ENCODE measurements around the gene ACADS. TPM values are rescaled to one million over a fixed set of nuclear protein-coding genes. Genes with fewer than 3 reads are reported as not detected.

The ACADS gene, protein sequence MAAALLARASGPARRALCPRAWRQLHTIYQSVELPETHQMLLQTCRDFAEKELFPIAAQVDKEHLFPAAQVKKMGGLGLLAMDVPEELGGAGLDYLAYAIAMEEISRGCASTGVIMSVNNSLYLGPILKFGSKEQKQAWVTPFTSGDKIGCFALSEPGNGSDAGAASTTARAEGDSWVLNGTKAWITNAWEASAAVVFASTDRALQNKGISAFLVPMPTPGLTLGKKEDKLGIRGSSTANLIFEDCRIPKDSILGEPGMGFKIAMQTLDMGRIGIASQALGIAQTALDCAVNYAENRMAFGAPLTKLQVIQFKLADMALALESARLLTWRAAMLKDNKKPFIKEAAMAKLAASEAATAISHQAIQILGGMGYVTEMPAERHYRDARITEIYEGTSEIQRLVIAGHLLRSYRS
- total RNA-seq (2021) (11.0 to 12.6 TPM (median 11.6 TPM) in 3 replicates), Bru-seq, nascent RNA (percentile 45 among the genes with signal in this experiment)
- long read RNA-seq, experiment 1, transcript ACADS-201 (10 exons, 1,950 nt), result major isoform, 31 of 40 reads
- long read RNA-seq, experiment 1, partial matches to known transcripts, result 0 of 40 reads
- long read RNA-seq, experiment 1, other reads (novel, unspliced or antisense), result 9 of 40 reads
- long read RNA-seq, experiment 2, transcript ACADS-201 (10 exons, 1,950 nt), result major isoform, 8 of 18 reads
- long read RNA-seq, experiment 2, partial matches to known transcripts, result 5 of 18 reads
- long read RNA-seq, experiment 2, other reads (novel, unspliced or antisense), result 5 of 18 reads
- long read RNA-seq, experiment 3, transcript ACADS-201 (10 exons, 1,950 nt), result major isoform, 6 of 8 reads
- long read RNA-seq, experiment 3, partial matches to known transcripts, result 0 of 8 reads
- long read RNA-seq, experiment 3, other reads (novel, unspliced or antisense), result 2 of 8 reads

DNA sequence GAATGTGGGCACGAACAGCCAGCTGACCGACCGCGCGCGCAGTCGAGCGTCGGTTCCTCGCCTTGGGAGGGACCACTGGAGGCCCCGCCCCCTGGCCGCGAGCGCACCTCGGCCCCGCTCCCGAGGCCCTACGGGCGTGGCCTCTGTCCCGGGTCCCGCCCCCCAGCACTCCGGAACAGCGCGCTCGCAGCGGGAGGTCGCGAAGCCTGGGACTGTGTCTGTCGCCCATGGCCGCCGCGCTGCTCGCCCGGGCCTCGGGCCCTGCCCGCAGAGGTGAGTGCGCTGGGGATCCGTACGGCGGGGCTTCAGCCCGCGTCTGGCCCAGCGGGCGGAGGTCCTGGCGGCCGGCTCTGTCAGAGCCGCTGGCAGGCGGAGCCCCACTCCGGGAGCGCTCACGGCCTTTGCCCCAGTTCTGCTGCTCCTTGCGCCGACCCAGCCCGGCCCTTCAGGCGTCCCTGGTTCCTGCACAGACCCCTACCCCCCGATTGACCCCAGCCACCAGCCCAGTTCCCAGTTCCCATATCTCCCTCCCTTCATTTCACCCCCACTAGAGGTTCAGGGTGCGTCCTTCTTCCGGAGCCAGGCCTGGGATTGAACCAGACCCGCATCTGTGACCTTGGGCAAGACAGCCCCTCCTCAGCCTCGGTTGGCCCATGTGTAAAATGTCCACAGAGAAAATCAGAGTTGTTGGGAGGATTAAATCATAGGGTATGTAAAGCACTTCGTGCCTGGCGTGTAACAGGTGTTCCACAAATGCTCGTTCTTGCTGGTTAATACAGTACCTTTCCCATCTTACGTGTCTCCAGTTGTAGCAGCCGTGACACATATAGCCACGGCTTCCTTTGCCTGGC is at the start of gene ACADS:
ACADS (plus strand) TSS at position 168 of the 851 bp plus-strand sequence; CDS start at position 228, 60 bp downstream.
- Mint-ChIP-seq H3K4me1 (peaks cover 13% of the 10 kb centered on the region), H3K4me3 (peak within 1 kb of the TSS; percentile 86), H3K27me3 (ENCODE audit: low read depth) (peaks cover 4% of the 10 kb centered on the region; the same call in 1 of the 2 replicates), H3K36me3 (peaks cover 38% of the 10 kb centered on the region), H3K9me3 (no peaks in the 10 kb centered on the region), H3K27ac (peak within 1 kb of the TSS; percentile 46; the same call in 1 of the 2 replicates)
- TF ChIP-seq, protein P1, sequence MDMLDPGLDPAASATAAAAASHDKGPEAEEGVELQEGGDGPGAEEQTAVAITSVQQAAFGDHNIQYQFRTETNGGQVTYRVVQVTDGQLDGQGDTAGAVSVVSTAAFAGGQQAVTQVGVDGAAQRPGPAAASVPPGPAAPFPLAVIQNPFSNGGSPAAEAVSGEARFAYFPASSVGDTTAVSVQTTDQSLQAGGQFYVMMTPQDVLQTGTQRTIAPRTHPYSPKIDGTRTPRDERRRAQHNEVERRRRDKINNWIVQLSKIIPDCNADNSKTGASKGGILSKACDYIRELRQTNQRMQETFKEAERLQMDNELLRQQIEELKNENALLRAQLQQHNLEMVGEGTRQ (CRISPR knock-in tag; IDR thresholded peaks at IDR 0.05), result no peak
- TF ChIP-seq SP1 (CRISPR knock-in tag; conservative IDR thresholded peaks at IDR 0.05), result peak; percentile 87
- TF ChIP-seq MYBL2 (CRISPR knock-in tag; IDR thresholded peaks at IDR 0.05), result 0 out of 2 replicates have a peak, but pooled peaks have one; percentile 49
- TF ChIP-seq, protein P2, sequence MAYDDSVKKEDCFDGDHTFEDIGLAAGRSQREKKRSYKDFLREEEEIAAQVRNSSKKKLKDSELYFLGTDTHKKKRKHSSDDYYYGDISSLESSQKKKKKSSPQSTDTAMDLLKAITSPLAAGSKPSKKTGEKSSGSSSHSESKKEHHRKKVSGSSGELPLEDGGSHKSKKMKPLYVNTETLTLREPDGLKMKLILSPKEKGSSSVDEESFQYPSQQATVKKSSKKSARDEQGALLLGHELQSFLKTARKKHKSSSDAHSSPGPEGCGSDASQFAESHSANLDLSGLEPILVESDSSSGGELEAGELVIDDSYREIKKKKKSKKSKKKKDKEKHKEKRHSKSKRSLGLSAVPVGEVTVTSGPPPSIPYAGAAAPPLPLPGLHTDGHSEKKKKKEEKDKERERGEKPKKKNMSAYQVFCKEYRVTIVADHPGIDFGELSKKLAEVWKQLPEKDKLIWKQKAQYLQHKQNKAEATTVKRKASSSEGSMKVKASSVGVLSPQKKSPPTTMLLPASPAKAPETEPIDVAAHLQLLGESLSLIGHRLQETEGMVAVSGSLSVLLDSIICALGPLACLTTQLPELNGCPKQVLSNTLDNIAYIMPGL (CRISPR knock-in tag; IDR thresholded peaks at IDR 0.05), result peak; percentile 49; the same call in 1 of the 2 replicates
- peak; percentile 62; the same call in 1 of the 2 replicates for TF ChIP-seq RELA (CRISPR knock-in tag; IDR thresholded peaks at IDR 0.05; ENCODE audit: borderline replicate concordance)
- peak; percentile 75 for TF ChIP-seq FOXP1 (CRISPR knock-in tag; IDR thresholded peaks at IDR 0.05; ENCODE audit: borderline replicate concordance)
- TF ChIP-seq, protein P3, sequence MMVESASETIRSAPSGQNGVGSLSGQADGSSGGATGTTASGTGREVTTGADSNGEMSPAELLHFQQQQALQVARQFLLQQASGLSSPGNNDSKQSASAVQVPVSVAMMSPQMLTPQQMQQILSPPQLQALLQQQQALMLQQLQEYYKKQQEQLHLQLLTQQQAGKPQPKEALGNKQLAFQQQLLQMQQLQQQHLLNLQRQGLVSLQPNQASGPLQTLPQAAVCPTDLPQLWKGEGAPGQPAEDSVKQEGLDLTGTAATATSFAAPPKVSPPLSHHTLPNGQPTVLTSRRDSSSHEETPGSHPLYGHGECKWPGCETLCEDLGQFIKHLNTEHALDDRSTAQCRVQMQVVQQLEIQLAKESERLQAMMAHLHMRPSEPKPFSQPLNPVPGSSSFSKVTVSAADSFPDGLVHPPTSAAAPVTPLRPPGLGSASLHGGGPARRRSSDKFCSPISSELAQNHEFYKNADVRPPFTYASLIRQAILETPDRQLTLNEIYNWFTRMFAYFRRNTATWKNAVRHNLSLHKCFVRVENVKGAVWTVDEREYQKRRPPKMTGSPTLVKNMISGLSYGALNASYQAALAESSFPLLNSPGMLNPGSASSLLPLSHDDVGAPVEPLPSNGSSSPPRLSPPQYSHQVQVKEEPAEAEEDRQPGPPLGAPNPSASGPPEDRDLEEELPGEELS (CRISPR knock-in tag; IDR thresholded peaks at IDR 0.05), result peak; percentile 67; the same call in 1 of the 2 replicates
- TF ChIP-seq TEAD1 (CRISPR knock-in tag; IDR thresholded peaks at IDR 0.05), result peak; percentile 71
- TF ChIP-seq ZNF219 (CRISPR knock-in tag; IDR thresholded peaks at IDR 0.05; ENCODE audit: borderline replicate concordance), result no peak
- TF ChIP-seq, protein P4, sequence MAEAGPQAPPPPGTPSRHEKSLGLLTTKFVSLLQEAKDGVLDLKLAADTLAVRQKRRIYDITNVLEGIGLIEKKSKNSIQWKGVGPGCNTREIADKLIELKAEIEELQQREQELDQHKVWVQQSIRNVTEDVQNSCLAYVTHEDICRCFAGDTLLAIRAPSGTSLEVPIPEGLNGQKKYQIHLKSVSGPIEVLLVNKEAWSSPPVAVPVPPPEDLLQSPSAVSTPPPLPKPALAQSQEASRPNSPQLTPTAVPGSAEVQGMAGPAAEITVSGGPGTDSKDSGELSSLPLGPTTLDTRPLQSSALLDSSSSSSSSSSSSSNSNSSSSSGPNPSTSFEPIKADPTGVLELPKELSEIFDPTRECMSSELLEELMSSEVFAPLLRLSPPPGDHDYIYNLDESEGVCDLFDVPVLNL (CRISPR knock-in tag; IDR thresholded peaks at IDR 0.05; ENCODE audit: borderline replicate concordance, low read depth), result no peak
- TF ChIP-seq, protein P5, sequence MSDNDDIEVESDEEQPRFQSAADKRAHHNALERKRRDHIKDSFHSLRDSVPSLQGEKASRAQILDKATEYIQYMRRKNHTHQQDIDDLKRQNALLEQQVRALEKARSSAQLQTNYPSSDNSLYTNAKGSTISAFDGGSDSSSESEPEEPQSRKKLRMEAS (CRISPR knock-in tag; IDR thresholded peaks at IDR 0.05), result peak; percentile 74
- 0 out of 2 replicates have a peak, but pooled peaks have one; percentile 32 for TF ChIP-seq ZNF121 (CRISPR knock-in tag; IDR thresholded peaks at IDR 0.05)
- TF ChIP-seq, protein P6, sequence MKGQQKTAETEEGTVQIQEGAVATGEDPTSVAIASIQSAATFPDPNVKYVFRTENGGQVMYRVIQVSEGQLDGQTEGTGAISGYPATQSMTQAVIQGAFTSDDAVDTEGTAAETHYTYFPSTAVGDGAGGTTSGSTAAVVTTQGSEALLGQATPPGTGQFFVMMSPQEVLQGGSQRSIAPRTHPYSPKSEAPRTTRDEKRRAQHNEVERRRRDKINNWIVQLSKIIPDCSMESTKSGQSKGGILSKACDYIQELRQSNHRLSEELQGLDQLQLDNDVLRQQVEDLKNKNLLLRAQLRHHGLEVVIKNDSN (CRISPR knock-in tag; IDR thresholded peaks at IDR 0.05), result peak; percentile 47; the same call in 1 of the 2 replicates
- TF ChIP-seq, protein P7, sequence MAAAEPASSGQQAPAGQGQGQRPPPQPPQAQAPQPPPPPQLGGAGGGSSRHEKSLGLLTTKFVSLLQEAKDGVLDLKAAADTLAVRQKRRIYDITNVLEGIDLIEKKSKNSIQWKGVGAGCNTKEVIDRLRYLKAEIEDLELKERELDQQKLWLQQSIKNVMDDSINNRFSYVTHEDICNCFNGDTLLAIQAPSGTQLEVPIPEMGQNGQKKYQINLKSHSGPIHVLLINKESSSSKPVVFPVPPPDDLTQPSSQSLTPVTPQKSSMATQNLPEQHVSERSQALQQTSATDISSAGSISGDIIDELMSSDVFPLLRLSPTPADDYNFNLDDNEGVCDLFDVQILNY (CRISPR knock-in tag; IDR thresholded peaks at IDR 0.05), result peak; percentile 82; the same call in 1 of the 2 replicates
- ChIA-PET POLR2A (no interaction called here), CTCF (interaction anchor here (0.6 to 1.5 kb wide), 11 partner anchors 12 to 334 kb away, joined by 3 to 6 read pairs (median 3); partner anchors contain the start of genes CABP1 and POP5)
- peak; percentile 97 for ATAC-seq
- peak; percentile 97 for DNase-seq (ENCODE audit: low spot score)

Data from WTC11 (cell line).